Measurements from ENCODE around the gene PDE6D. TPM values are rescaled to one million over a fixed set of nuclear protein-coding genes. Genes with fewer than 3 reads are reported as not detected.

The PDE6D gene
- total RNA-seq, 2 experiments from 2014 or later: 5.9 to 7.0 TPM

DNA sequence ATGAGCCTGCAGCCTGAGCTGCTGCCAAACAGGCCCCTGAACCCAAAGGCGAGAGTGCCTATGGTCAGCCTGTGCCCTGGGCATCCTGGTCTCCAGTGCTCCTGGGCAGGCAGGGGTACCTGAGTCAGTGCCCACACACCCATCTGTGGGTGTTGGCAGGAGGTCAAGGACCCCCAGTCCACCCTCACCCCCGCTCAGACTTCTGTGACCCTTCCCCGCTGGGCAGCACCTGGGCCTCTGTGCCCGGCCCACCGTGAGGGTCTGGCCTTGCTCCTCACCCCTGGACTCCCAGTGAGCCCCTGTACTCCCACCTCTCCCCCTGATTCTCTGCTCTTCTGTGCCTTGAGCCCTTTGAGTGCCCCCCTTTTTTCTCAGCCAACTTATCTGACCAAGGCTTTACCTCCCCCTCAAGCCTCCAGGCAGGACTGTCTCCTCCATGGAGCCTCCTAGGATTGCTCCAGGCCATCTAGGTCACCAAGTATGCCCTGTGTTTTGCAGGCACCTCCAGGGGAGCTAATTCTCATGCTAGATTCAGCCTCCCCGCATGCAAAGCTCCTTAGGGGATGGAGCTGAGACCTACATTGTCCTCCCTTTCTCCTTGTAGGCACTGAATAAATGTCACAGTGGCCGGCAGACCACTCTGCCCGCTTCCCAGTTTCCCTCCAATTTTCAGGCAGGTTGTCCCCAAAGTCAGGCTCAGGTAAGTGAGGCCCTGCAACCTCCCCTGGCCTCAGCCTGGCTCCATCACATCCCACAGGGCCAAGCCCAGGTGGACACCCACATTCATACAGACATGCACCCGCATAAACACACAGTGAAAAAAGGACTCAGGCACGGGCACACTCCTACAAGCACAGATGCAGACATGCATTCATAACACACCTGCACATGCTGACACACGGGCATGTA is 94.6 kb downstream of the PDE6D start:
- H3K4me1 Mint-ChIP-seq (ENCODE audit: low read depth): peaks cover 5% of the 10 kb centered on the region
- TF ChIP-seq, protein P1, sequence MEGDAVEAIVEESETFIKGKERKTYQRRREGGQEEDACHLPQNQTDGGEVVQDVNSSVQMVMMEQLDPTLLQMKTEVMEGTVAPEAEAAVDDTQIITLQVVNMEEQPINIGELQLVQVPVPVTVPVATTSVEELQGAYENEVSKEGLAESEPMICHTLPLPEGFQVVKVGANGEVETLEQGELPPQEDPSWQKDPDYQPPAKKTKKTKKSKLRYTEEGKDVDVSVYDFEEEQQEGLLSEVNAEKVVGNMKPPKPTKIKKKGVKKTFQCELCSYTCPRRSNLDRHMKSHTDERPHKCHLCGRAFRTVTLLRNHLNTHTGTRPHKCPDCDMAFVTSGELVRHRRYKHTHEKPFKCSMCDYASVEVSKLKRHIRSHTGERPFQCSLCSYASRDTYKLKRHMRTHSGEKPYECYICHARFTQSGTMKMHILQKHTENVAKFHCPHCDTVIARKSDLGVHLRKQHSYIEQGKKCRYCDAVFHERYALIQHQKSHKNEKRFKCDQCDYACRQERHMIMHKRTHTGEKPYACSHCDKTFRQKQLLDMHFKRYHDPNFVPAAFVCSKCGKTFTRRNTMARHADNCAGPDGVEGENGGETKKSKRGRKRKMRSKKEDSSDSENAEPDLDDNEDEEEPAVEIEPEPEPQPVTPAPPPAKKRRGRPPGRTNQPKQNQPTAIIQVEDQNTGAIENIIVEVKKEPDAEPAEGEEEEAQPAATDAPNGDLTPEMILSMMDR (IDR thresholded peaks at IDR 0.05): no peak
- no peak overlapping the region for H3K4me3 ChIP-seq (ENCODE audit: low read length)
- H3K27ac ChIP-seq (ENCODE audit: low read depth in 1 of 2, low read length in 2 of 2): no peak overlapping the region
- H3K27me3 Mint-ChIP-seq: peaks cover 17% of the 10 kb centered on the region
- CTCF ChIA-PET: interaction anchor here (0.6 to 5.4 kb wide), 7 partner anchors 9 to 93 kb away, joined by 3 to 54 read pairs (median 4); partner anchors contain the start of gene PTMA
- intact Hi-C loops (cut with DNase I, micrococcal nuclease): loop anchor here (1.0 kb wide), 2 partner anchors 9 to 29 kb away; no protein-coding TSS in a partner anchor
- H3K4me1 ChIP-seq (ENCODE audit: insufficient read depth, low read length): peaks cover 6% of the 10 kb centered on the region
- H3K36me3 ChIP-seq (ENCODE audit: insufficient read depth, low read length): no peaks in the 10 kb centered on the region
- H3K9me3 Mint-ChIP-seq: no peaks in the 10 kb centered on the region
- no peak overlapping the region for H3K4me3 Mint-ChIP-seq
- no peaks in the 10 kb centered on the region for H3K36me3 Mint-ChIP-seq (ENCODE audit: low read depth)
- no peak for ATAC-seq (ENCODE audit: poor library complexity)
- POLR2A ChIA-PET: interaction anchor here (1.0 to 3.6 kb wide), 6 partner anchors 20 to 73 kb away, joined by 4 to 28 read pairs (median 5); partner anchors contain the start of gene PTMA
- no peaks in the 10 kb centered on the region for H3K9me3 ChIP-seq (ENCODE audit: control insufficient read depth in 1 of 2, insufficient read depth in 1 of 2, low read length in 2 of 2)
- DNase-seq: no peak
- H3K27ac Mint-ChIP-seq: no peak overlapping the region
- peaks cover 3% of the 10 kb centered on the region in 2 experiments for H3K27me3 ChIP-seq (ENCODE audit: control insufficient read depth in 1 of 2, insufficient read depth in 2 of 2, low read length in 2 of 2)

DNA sequence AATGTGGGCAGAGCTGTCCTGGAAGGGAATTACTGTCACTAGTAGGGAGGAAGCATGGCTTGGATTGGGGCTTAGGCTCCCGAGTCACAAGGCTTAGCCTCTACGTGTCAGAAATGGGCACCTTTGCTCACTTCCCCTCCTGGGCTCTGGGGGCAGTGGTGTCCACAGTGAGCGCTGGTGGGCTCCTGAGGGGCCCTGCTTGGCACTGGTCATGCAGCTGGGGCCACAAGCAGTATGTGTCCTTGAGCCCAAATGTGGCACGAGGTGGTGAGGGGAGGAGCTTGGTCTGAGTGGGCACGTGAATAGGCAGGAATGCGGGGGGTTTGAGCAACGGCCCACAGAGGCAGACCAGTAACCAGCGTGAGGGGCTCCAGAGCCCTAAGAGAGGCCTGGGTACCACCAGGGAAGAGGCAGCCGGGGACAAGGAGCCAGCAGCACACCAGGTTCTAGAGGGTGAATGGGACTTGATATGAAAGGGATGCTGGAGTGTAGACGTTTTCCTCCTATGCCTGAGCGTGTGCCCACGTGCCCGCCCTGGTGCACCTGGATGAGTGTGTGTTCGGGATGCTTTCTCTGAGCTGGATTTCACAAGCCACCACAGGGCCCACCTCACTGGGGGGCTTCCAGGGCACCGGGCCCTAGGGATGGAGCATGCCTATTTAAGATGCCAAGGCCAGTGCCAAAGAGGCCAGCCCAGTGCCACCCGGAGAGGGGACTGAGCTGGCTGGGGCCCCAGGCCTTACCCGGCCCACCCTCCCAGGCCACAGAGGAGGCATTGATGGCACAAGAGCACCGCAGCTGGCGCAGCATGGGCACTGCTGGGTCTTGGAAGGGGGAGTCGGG is 95.5 kb downstream of the PDE6D start:
- peaks cover 18% of the 10 kb centered on the region for H3K27me3 Mint-ChIP-seq
- no peaks in the 10 kb centered on the region for H3K36me3 Mint-ChIP-seq (ENCODE audit: low read depth)
- Histone ChIP-seq H3K36me3 (ENCODE audit: insufficient read depth, low read length) (no peaks in the 10 kb centered on the region), H3K9me3 (ENCODE audit: control insufficient read depth in 1 of 2, insufficient read depth in 1 of 2, low read length in 2 of 2) (peaks cover 0 to 2% of the 10 kb centered on the region in 2 experiments), H3K27ac (ENCODE audit: low read depth in 1 of 2, low read length in 2 of 2) (no peak overlapping the region), H3K4me3 (ENCODE audit: low read length) (no peak overlapping the region), H3K27me3 (ENCODE audit: control insufficient read depth in 1 of 2, insufficient read depth in 2 of 2, low read length in 2 of 2) (peaks cover 5 to 7% of the 10 kb centered on the region in 2 experiments), H3K4me1 (ENCODE audit: insufficient read depth, low read length) (peaks cover 11% of the 10 kb centered on the region)
- no peak overlapping the region for H3K27ac Mint-ChIP-seq
- H3K4me3 Mint-ChIP-seq: no peak overlapping the region
- ChIA-PET POLR2A (interaction anchor here (1.2 to 3.6 kb wide), 2 partner anchors 29 to 221 kb away, joined by 3 to 28 read pairs; partner anchors contain the start of gene NCL), CTCF (interaction anchor here (1.3 to 2.1 kb wide), 4 partner anchors 19 to 28 kb away, joined by 3 to 10 read pairs (median 6); no protein-coding TSS in a partner anchor)
- no peaks in the 10 kb centered on the region for H3K9me3 Mint-ChIP-seq
- TF ChIP-seq, protein P1 (IDR thresholded peaks at IDR 0.05): no peak
- peaks cover 5% of the 10 kb centered on the region for H3K4me1 Mint-ChIP-seq (ENCODE audit: low read depth)
- ATAC-seq (ENCODE audit: poor library complexity) (no peak), DNase-seq (no peak)
- intact Hi-C loops (cut with DNase I, micrococcal nuclease): no loop called here
